Measurements from ENCODE around the gene HES3.

DNA sequence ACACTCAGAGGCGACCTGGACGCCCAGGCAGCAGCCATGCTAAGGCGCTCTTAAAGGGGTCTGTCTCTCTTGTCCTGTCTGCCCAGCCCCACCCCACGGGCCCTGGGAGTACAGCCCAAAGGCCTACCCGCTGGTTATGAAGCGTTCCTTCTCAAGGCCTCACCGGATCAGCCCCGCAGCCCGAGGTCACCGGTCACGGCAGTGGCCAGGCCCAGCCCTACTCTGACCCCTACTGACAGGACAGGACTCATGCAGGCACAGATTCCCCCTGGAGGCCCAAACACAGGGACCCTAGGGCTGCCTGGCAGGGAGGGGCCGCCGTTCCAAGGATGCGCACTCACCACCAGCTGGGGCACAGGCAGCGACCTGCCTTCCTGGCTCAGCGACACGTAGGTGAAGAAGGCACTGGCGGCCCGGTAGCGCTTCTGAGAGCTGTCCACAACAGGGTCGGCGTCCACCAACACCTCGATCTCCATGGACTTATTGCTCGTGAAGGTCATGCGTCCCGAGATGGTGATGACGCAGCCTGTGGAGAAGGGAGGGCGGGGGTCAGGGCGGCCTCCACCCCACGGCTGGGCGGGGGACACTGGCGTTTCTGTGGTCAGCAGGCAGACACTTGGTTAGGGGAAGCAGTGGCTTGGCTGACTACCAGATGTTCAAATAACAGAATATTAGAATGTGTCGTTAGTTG lies 36.9 kb downstream of the HES3 start:
- TF ChIP-seq CTCF (IDR thresholded peaks at IDR 0.05; ENCODE audit: low read depth, low read length) (no peak), POLR2A (IDR thresholded peaks at IDR 0.05; ENCODE audit: extremely low read depth, insufficient read length) (no peak)
- TF ChIP-seq, protein P1, sequence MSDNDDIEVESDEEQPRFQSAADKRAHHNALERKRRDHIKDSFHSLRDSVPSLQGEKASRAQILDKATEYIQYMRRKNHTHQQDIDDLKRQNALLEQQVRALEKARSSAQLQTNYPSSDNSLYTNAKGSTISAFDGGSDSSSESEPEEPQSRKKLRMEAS (IDR thresholded peaks at IDR 0.05; ENCODE audit: low read depth, low read length), result no peak
